Endodermal cell (in vitro differentiated cells): ENCODE results near the gene ZXDB. TPM values are rescaled to one million over a fixed set of nuclear protein-coding genes. Genes with fewer than 3 reads are reported as not detected.
A peak's percentile ranks its signal among the peaks of the same experiment; 100 is the strongest.
"Not testable (repeated sequence)": the region's sequence is repeated elsewhere in the genome, so short reads cannot be mapped to it uniquely, and the experiment has no call there.

Experiments
- DNase-seq: peaks from one replicate; pipeline ENCODE4 v3.0.0-alpha.2; 2017
- H3K27ac ChIP-seq: 2 replicates; pipeline ENCODE4 v1.5.1; 2013; ENCODE audit warnings: mild to moderate bottlenecking, low read depth, low read length, moderate library complexity
- H3K27me3 ChIP-seq: 2 replicates; pipeline ENCODE4 v1.6.1; 2013; ENCODE audit warnings: mild to moderate bottlenecking, low read length, moderate library complexity; ENCODE audit not compliant: insufficient read depth, control insufficient read depth, poor library complexity, severe bottlenecking
- H3K36me3 ChIP-seq: 2 replicates; pipeline ENCODE4 v1.7.0; 2013; ENCODE audit warnings: mild to moderate bottlenecking, low read length, moderate library complexity; ENCODE audit not compliant: control insufficient read depth, insufficient read depth
- H3K4me1 ChIP-seq: one replicate; pipeline ENCODE4 v1.7.0; 2013; ENCODE audit warnings: low read length; ENCODE audit not compliant: control insufficient read depth, insufficient read depth
- H3K4me3 ChIP-seq: 2 replicates; pipeline ENCODE4 v1.5.1; 2013; ENCODE audit warnings: mild to moderate bottlenecking, low read length, moderate library complexity
- H3K9ac ChIP-seq: 2 replicates; pipeline ENCODE4 v1.6.1; 2013; ENCODE audit warnings: mild to moderate bottlenecking, low read length, moderate library complexity; ENCODE audit not compliant: poor library complexity, severe bottlenecking; ENCODE audit errors: extremely low read depth
- H3K9me3 ChIP-seq: 2 replicates; pipeline ENCODE4 v1.6.1; 2013; ENCODE audit warnings: mild to moderate bottlenecking, low read length, moderate library complexity; ENCODE audit not compliant: control insufficient read depth
- H3K27ac Mint-ChIP-seq: 2 replicates; pipeline ENCODE4 v1.8.0; 2020; ENCODE audit warnings: mixed read lengths
- H3K27me3 Mint-ChIP-seq: 2 replicates; pipeline ENCODE4 v1.8.0; 2021; ENCODE audit warnings: mild to moderate bottlenecking, mixed read lengths; ENCODE audit not compliant: insufficient read depth
- H3K36me3 Mint-ChIP-seq: 2 replicates; pipeline ENCODE4 v1.8.0; 2020; ENCODE audit warnings: low read depth, mixed read lengths
- H3K4me1 Mint-ChIP-seq: 2 replicates; pipeline ENCODE4 v1.8.0; 2020; ENCODE audit warnings: mixed read lengths
- H3K4me3 Mint-ChIP-seq: 2 replicates; pipeline ENCODE4 v1.8.0; 2020; ENCODE audit warnings: mild to moderate bottlenecking, moderate library complexity, mixed read lengths
- H3K9me3 Mint-ChIP-seq: 2 replicates; pipeline ENCODE4 v1.8.0; 2020; ENCODE audit warnings: mild to moderate bottlenecking, mixed read lengths
- WGBS, 2 experiments: methylation state at CpG; one replicate each; pipeline versions ENCODE4 v1.1.5 to v1.1.7; 2013; ENCODE audit warnings: missing lambda C conversion rate in 2 of 2, mixed read lengths in 1 of 2; ENCODE audit not compliant: insufficient coverage in 1 of 2, insufficient read length in 1 of 2; 5-methylcytosine and 5-hydroxymethylcytosine counted together
- total RNA-seq, 2 donors: library from RNA; stranded (reverse); fragmentation: NEBNext Ultra II Directional in 1 of 2; extraction: Animal tissue kit (Norgen Biotek cat#: 25700) in 1 of 2; gene quantifications; 2 replicates in 1 of 2; 3 replicates in 1 of 2; pipeline ENCODE4 v1.2.1, GENCODE V29; 2021
- TF ChIP-seq, protein P1 (sequence below): fragments of 200-600 bp; sonication (generic); conservative IDR thresholded peaks from 2 replicates; pipeline ENCODE4 v1.5.0; 2021; ENCODE audit warnings: antibody characterized with exemption, mild to moderate bottlenecking

Gene ZXDB
- total RNA-seq, 2 donors from 2014 or later = 7.5 to 8.5 TPM

DNA sequence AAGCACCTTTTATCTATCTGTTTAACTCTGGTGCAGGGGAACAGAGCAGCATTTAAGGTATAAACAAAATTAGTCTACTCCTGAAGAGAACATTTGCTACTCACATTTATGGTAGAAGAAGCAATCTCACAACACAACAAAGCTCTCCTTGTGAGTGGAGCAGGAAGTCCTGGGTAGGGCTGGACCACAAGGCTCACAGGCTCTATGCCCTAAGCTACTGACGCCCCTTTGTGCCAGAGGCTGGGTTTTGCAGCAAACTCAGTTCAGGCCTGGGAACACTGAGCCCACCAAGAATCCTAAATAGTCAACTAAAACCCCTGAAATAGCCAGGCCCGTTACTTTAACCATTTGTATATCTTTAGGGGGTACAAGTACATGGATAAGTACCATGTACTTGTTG is 4.7 kb upstream of the ZXDB start:
- Mint-ChIP-seq H3K27me3 (no peaks in the 10 kb centered on the region), H3K36me3 (no peaks in the 10 kb centered on the region), H3K27ac (no peak overlapping the region), H3K4me1 (peaks cover 8% of the 10 kb centered on the region), H3K9me3 (peaks cover 50% of the 10 kb centered on the region), H3K4me3 (no peak overlapping the region)
- Histone ChIP-seq H3K9ac (no peak overlapping the region), H3K36me3 (no peaks in the 10 kb centered on the region), H3K4me3 (no peak overlapping the region), H3K4me1 (no peaks in the 10 kb centered on the region), H3K9me3 (no peaks in the 10 kb centered on the region), H3K27me3 (no peaks in the 10 kb centered on the region), H3K27ac (no peak overlapping the region)
- TF ChIP-seq, protein P1, sequence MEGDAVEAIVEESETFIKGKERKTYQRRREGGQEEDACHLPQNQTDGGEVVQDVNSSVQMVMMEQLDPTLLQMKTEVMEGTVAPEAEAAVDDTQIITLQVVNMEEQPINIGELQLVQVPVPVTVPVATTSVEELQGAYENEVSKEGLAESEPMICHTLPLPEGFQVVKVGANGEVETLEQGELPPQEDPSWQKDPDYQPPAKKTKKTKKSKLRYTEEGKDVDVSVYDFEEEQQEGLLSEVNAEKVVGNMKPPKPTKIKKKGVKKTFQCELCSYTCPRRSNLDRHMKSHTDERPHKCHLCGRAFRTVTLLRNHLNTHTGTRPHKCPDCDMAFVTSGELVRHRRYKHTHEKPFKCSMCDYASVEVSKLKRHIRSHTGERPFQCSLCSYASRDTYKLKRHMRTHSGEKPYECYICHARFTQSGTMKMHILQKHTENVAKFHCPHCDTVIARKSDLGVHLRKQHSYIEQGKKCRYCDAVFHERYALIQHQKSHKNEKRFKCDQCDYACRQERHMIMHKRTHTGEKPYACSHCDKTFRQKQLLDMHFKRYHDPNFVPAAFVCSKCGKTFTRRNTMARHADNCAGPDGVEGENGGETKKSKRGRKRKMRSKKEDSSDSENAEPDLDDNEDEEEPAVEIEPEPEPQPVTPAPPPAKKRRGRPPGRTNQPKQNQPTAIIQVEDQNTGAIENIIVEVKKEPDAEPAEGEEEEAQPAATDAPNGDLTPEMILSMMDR = no peak
- no peak for DNase-seq
- 92% methylated on average over 1 of the region's 2 CpGs; no CpG with 5 or more reads in 1 of the 2 experiments for WGBS, 2 experiments

DNA sequence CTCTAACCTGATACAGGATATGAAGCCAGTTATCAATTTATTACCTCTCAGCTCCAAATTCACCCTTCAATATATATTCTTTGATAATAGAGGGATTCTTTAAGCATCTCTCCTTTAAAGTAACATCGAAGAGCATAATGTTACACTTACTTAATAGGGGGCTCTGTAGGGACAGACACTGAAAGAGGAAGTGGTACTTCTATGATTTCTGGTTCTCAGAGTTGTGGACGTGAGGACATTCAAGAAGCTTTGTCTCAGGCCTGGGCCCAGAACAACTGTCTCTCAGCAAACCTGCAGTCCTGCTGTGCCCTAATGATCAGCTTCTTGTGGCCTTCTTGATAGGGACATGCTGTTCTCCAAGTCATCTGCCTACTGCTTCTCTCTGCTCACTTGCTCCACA is 4.2 kb upstream of the ZXDB start:
- Histone ChIP-seq H3K4me3 (no peak overlapping the region), H3K27ac (no peak overlapping the region), H3K27me3 (no peaks in the 10 kb centered on the region), H3K9ac (no peak overlapping the region), H3K36me3 (no peaks in the 10 kb centered on the region), H3K4me1 (no peaks in the 10 kb centered on the region), H3K9me3 (no peaks in the 10 kb centered on the region)
- Mint-ChIP-seq H3K4me1 (peaks cover 8% of the 10 kb centered on the region), H3K9me3 (peaks cover 44% of the 10 kb centered on the region), H3K4me3 (no peak overlapping the region), H3K27me3 (no peaks in the 10 kb centered on the region), H3K27ac (no peak overlapping the region), H3K36me3 (no peaks in the 10 kb centered on the region)
- TF ChIP-seq, protein P1 = no peak
- no peak for DNase-seq
- 87% methylated on average over 2 of the region's 2 CpGs; no CpG with 5 or more reads in 1 of the 2 experiments for WGBS, 2 experiments

DNA sequence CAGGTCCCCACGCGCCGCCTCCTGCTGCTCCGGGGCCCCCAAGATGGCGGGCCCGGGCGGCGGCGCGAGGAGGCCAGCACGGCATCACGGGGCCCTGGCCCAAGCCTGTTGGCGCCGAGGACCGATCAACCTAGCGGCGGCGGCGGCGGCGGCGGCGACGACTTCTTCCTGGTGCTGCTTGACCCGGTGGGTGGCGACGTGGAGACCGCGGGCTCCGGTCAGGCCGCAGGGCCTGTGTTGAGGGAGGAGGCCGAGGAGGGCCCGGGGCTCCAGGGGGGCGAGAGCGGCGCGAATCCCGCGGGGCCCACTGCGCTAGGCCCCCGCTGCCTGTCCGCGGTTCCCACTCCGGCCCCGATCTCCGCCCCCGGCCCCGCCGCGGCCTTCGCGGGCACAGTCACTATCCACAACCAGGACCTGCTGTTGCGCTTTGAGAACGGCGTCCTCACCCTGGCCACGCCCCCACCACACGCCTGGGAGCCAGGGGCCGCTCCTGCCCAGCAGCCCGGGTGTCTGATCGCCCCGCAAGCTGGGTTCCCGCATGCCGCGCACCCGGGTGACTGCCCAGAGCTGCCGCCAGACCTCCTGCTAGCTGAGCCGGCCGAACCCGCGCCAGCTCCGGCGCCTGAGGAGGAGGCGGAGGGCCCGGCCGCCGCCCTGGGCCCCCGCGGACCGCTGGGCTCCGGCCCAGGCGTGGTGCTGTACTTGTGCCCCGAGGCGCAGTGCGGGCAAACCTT is 516 bp downstream of the ZXDB start:
- Histone ChIP-seq H3K4me3 (peak overlapping the region; percentile 69), H3K27ac (peak overlapping the region; percentile 68), H3K9ac (peak overlapping the region; percentile 34)
- H3K27ac Mint-ChIP-seq, H3K27me3 Mint-ChIP-seq, H3K27me3 ChIP-seq, H3K36me3 Mint-ChIP-seq, H3K36me3 ChIP-seq, H3K9me3 ChIP-seq, H3K4me1 ChIP-seq: not testable (repeated sequence)
- Mint-ChIP-seq H3K9me3 (peaks cover 31% of the 10 kb centered on the region), H3K4me3 (peak overlapping the region; percentile 61), H3K4me1 (peaks cover 24% of the 10 kb centered on the region)
- peak; percentile 74 for DNase-seq
- WGBS, 2 experiments = 1% methylated on average over 42 of the region's 84 CpGs; no CpG with 5 or more reads in 1 of the 2 experiments
